ENCODE measurements around the gene HNF1B. TPM values are rescaled to one million over a fixed set of nuclear protein-coding genes. Genes with fewer than 3 reads are reported as not detected.

Gene HNF1B
- total and polyA plus RNA-seq, 4 donors = 4.1 to 18.9 (median 12.4) TPM

GRCh38 chr17:37737081-37737480 lies 7.8 kb downstream of the HNF1B start:
- no peak overlapping the region for H3K27ac ChIP-seq (ENCODE audit: low read depth in 1 of 2, low read length in 1 of 2)
- TF ChIP-seq CTCF (IDR thresholded peaks at IDR 0.05; ENCODE audit: control extremely low read depth, extremely low read depth) = no peak
- H3K27me3 ChIP-seq (ENCODE audit: control insufficient read depth in 3 of 3, insufficient read depth in 3 of 3, low read length in 2 of 3) = peaks cover 0 to 55% (median 35%) of the 10 kb centered on the region in 3 donors
- peaks cover 0 to 4% (median 3%) of the 10 kb centered on the region in 5 donors for H3K4me1 ChIP-seq (ENCODE audit: control insufficient read depth in 5 of 5, insufficient read depth in 5 of 5, low read length in 5 of 5)
- WGBS, 2 donors = 91 to 97% methylated on average over 1 of the region's 1 CpG
- no peak for ATAC-seq (ENCODE audit: insufficient read depth, low FRiP score)
- H3K36me3 ChIP-seq (ENCODE audit: control insufficient read depth in 4 of 4, insufficient read depth in 4 of 4, low read length in 4 of 4) = peaks cover 0 to 2% (median 0%) of the 10 kb centered on the region in 4 donors
- DNase-seq = no peak
- H3K9me3 ChIP-seq (ENCODE audit: control insufficient read depth in 4 of 4, insufficient read depth in 3 of 4, low read length in 3 of 4) = no peaks in the 10 kb centered on the region
- H3K4me3 ChIP-seq = no peak overlapping the region
- H3K9ac ChIP-seq (ENCODE audit: insufficient read depth in 1 of 2, low read length in 2 of 2) = no peak overlapping the region

- no peak for DNase-seq
- no peak overlapping the region for H3K9ac ChIP-seq (ENCODE audit: insufficient read depth in 1 of 2, low read length in 2 of 2)
- H3K27me3 ChIP-seq (ENCODE audit: control insufficient read depth in 3 of 3, insufficient read depth in 3 of 3, low read length in 2 of 3) = peaks cover 0 to 48% (median 30%) of the 10 kb centered on the region in 3 donors
- ATAC-seq (ENCODE audit: insufficient read depth, low FRiP score) = no peak
- H3K9me3 ChIP-seq (ENCODE audit: control insufficient read depth in 4 of 4, insufficient read depth in 3 of 4, low read length in 3 of 4) = no peaks in the 10 kb centered on the region
- TF ChIP-seq CTCF (IDR thresholded peaks at IDR 0.05; ENCODE audit: control extremely low read depth, extremely low read depth) = no peak
- H3K36me3 ChIP-seq (ENCODE audit: control insufficient read depth in 4 of 4, insufficient read depth in 4 of 4, low read length in 4 of 4) = peaks cover 0 to 4% (median 0%) of the 10 kb centered on the region in 4 donors
- H3K4me3 ChIP-seq = no peak overlapping the region
- H3K27ac ChIP-seq (ENCODE audit: low read depth in 1 of 2, low read length in 1 of 2) = no peak overlapping the region
- peaks cover 0 to 2% (median 0%) of the 10 kb centered on the region in 5 donors for H3K4me1 ChIP-seq (ENCODE audit: control insufficient read depth in 5 of 5, insufficient read depth in 5 of 5, low read length in 5 of 5)
- 70 to 84% methylated on average over 6 of the region's 6 CpGs for WGBS, 2 donors
Observed at GRCh38 chr17:37736428-37736827, 8.4 kb downstream of the HNF1B start.

- no peak for TF ChIP-seq CTCF (IDR thresholded peaks at IDR 0.05; ENCODE audit: control extremely low read depth, extremely low read depth)
- peaks cover 0 to 2% (median 0%) of the 10 kb centered on the region in 5 donors for H3K4me1 ChIP-seq (ENCODE audit: control insufficient read depth in 5 of 5, insufficient read depth in 5 of 5, low read length in 5 of 5)
- H3K36me3 ChIP-seq (ENCODE audit: control insufficient read depth in 4 of 4, insufficient read depth in 4 of 4, low read length in 4 of 4) = peaks cover 0 to 4% (median 0%) of the 10 kb centered on the region in 4 donors
- H3K27me3 ChIP-seq (ENCODE audit: control insufficient read depth in 3 of 3, insufficient read depth in 3 of 3, low read length in 2 of 3) = peaks cover 0 to 36% (median 17%) of the 10 kb centered on the region in 3 donors
- no peak overlapping the region for H3K27ac ChIP-seq (ENCODE audit: low read depth in 1 of 2, low read length in 1 of 2)
- DNase-seq (no peak), ATAC-seq (ENCODE audit: insufficient read depth, low FRiP score) (no peak)
- no peak overlapping the region for H3K4me3 ChIP-seq
- no peak overlapping the region for H3K9ac ChIP-seq (ENCODE audit: insufficient read depth in 1 of 2, low read length in 2 of 2)
- H3K9me3 ChIP-seq (ENCODE audit: control insufficient read depth in 4 of 4, insufficient read depth in 3 of 4, low read length in 3 of 4) = no peaks in the 10 kb centered on the region
- 69 to 73% methylated on average over 4 of the region's 4 CpGs for WGBS, 2 donors
Observed at GRCh38 chr17:37735165-37735564, 9.7 kb downstream of the HNF1B start.

- Histone ChIP-seq H3K9me3 (ENCODE audit: control insufficient read depth in 4 of 4, insufficient read depth in 3 of 4, low read length in 3 of 4) (no peaks in the 10 kb centered on the region), H3K9ac (ENCODE audit: insufficient read depth in 1 of 2, low read length in 2 of 2) (no peak overlapping the region), H3K4me1 (ENCODE audit: control insufficient read depth in 5 of 5, insufficient read depth in 5 of 5, low read length in 5 of 5) (no peaks in the 10 kb centered on the region), H3K27me3 (ENCODE audit: control insufficient read depth in 3 of 3, insufficient read depth in 3 of 3, low read length in 2 of 3) (peaks cover 0 to 12% (median 0%) of the 10 kb centered on the region in 3 donors), H3K4me3 (no peak overlapping the region), H3K36me3 (ENCODE audit: control insufficient read depth in 4 of 4, insufficient read depth in 4 of 4, low read length in 4 of 4) (peaks cover 0 to 4% (median 0%) of the 10 kb centered on the region in 4 donors), H3K27ac (ENCODE audit: low read depth in 1 of 2, low read length in 1 of 2) (no peak overlapping the region)
- ATAC-seq (ENCODE audit: insufficient read depth, low FRiP score) (no peak), DNase-seq (no peak)
- TF ChIP-seq CTCF (IDR thresholded peaks at IDR 0.05; ENCODE audit: control extremely low read depth, extremely low read depth) = no peak
- 80 to 90% methylated on average over 4 of the region's 4 CpGs for WGBS, 2 donors
Observed at GRCh38 chr17:37732316-37732715, 12.5 kb downstream of the HNF1B start.

All from lung (tissue), 12 donors.